Hepatocyte (in vitro differentiated cells): ENCODE data around the gene TRIM15. TPM values are rescaled to one million over a fixed set of nuclear protein-coding genes. Genes with fewer than 3 reads are reported as not detected.

Experiments
- DNase-seq: peaks from one replicate; pipeline ENCODE4 v3.0.0-alpha.2; 2016; ENCODE audit warnings: low spot score
- H2AFZ ChIP-seq: fragments of 200-600 bp; sonication (generic); 2 replicates; pipeline ENCODE4 v1.6.0; 2016; ENCODE audit warnings: antibody characterized with exemption, mild to moderate bottlenecking
- H3K27ac ChIP-seq: fragments of 200-600 bp; sonication (generic); 2 replicates; pipeline ENCODE4 v1.5.1; 2016; ENCODE audit warnings: mild to moderate bottlenecking
- H3K27me3 ChIP-seq: fragments of 200-600 bp; sonication (generic); 2 replicates; pipeline ENCODE4 v1.6.1; 2016
- H3K36me3 ChIP-seq: fragments of 200-600 bp; sonication (generic); replicated peaks from 2 replicates; pipeline ENCODE4 v1.5.1; 2016; ENCODE audit warnings: low read depth; ENCODE audit not compliant: insufficient read depth
- H3K4me1 ChIP-seq: fragments of 200-600 bp; sonication (generic); 2 replicates; pipeline ENCODE4 v1.5.1; 2016; ENCODE audit warnings: mild to moderate bottlenecking, moderate library complexity; ENCODE audit not compliant: insufficient read depth
- H3K4me2 ChIP-seq: fragments of 200-600 bp; sonication (generic); 2 replicates; pipeline ENCODE4 v1.6.0; 2016
- H3K4me3 ChIP-seq: fragments of 200-600 bp; sonication (generic); 2 replicates; pipeline ENCODE4 v1.5.1; 2016; ENCODE audit warnings: mild to moderate bottlenecking
- H3K79me2 ChIP-seq: fragments of 200-600 bp; sonication (generic); 2 replicates; pipeline ENCODE4 v1.6.0; 2017; ENCODE audit warnings: mild to moderate bottlenecking
- H3K9me2 ChIP-seq: fragments of 200-600 bp; sonication (generic); replicated peaks from 2 replicates; pipeline ENCODE4 v1.6.0; 2017; ENCODE audit warnings: mild to moderate bottlenecking; ENCODE audit not compliant: insufficient read depth
- H3K9me3 ChIP-seq: fragments of 200-600 bp; sonication (generic); 2 replicates; pipeline ENCODE4 v1.5.1; 2016; ENCODE audit warnings: low read depth, mild to moderate bottlenecking
- H4K20me1 ChIP-seq: fragments of 200-600 bp; sonication (generic); 2 replicates; pipeline ENCODE4 v1.6.0; 2016; ENCODE audit warnings: mild to moderate bottlenecking; ENCODE audit not compliant: insufficient read depth, poor library complexity, severe bottlenecking
- CTCF ChIP-seq: fragments of 200-600 bp; sonication (generic); IDR thresholded peaks from 2 replicates; pipeline ENCODE4 v1.5.1; 2016; ENCODE audit warnings: antibody characterized with exemption, mild to moderate bottlenecking; ENCODE audit not compliant: poor library complexity
- EZH2 ChIP-seq: fragments of 200-600 bp; sonication (generic); IDR thresholded peaks from 2 replicates; pipeline ENCODE4 v1.6.1; 2016; ENCODE audit warnings: antibody characterized with exemption, mild to moderate bottlenecking, borderline replicate concordance
- EZH2phosphoT487 ChIP-seq: fragments of 200-600 bp; sonication (generic); IDR thresholded peaks from one replicate; pipeline ENCODE4 v1.6.1; 2018; ENCODE audit warnings: antibody characterized with exemption, mild to moderate bottlenecking, low read depth, moderate library complexity; ENCODE audit not compliant: unreplicated experiment, severe bottlenecking
- WGBS: methylation state at CpG from one replicate; pipeline ENCODE4 v1.1.6; 2016; ENCODE audit warnings: low lambda C conversion rate; ENCODE audit errors: missing lambda C conversion rate; 5-methylcytosine and 5-hydroxymethylcytosine counted together
- polyA plus RNA-seq: library from polyadenylated mRNA; unstranded; fragments of >200 nt; fragmentation: Nextera tagmentation; extraction: Ambion mirVana; gene quantifications from 2 replicates; pipeline ENCODE4 v1.2.1, GENCODE V29; 2016
- total RNA-seq: library from RNA; depleted of rRNA; stranded (reverse); fragments of >200 nt; gene quantifications from 2 replicates; pipeline ENCODE4 v1.2.3, GENCODE V29; 2014

TRIM15 gene
- total and polyA plus RNA-seq, 2 experiments from 2014 or later = 1.2 to 2.6 TPM

DNA sequence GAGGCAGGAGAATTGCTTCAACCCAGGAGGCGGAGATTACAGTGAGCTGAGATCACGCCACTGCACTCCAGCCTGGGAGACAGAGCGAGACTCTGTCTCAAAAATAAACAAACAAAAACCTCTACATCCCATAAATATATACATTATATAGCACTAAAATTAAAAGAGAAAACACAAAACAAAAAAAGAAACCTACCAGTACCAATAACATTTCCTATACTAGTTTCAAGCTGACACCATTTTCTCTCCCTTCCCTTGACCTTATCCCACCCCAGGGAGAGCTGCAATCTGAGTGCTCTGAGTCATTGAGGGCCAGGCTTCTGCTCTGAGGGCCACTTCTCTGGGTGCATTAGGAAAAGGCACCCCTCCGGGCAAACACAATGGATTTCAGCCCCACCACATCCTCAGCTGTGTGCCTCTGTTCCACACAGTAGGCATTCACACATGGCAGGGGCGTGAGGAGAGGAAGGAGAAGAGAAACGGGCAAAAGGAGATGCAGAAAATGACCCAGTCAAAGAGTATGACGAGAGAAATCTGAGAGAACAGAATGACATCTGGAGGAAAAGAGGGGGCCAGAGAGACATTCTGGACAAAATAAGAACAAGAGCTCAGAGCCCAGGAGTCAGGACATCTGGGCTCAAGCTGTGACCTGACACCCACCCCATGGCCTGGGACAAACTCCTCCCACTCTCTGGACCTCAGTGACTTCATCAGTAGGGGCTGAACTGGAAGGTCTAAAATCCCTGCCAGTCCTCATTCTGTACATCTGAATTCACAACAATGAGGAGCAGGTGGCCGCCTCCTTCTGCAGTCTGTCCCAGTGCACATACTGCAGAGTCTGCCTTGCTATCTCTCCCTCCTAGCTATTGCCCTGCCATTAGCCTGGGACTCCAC, 31.7 kb downstream of the TRIM15 start:
- TF ChIP-seq CTCF (no peak), EZH2 (no peak), EZH2phosphoT487 (no peak)

DNA sequence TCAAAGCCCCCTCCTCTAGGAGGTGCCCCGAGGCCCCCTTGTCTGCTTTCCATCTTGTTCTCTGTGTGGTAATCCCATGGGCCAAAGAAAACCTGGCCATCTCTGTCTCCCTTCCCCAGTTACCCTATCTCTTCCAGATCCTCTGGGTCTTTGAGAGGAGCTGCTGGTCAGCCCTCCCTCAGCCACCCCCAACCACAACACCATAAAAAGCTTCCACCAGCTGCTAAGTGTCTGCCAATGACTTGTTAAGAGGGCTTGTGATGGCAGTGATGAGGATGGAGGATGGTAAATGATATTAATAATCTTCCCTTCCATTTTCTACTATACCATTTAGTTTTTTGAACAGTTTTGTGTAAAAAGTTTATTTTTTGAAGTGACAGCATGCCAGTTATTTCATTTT, 32.6 kb downstream of the TRIM15 start:
- DNase-seq = no peak
- H3K36me3 ChIP-seq = peaks cover 3% of the 10 kb centered on the region
- no peaks in the 10 kb centered on the region for H3K9me2 ChIP-seq
- H4K20me1 ChIP-seq = peaks cover 8% of the 10 kb centered on the region
- H3K79me2 ChIP-seq = peaks cover 12% of the 10 kb centered on the region
- H3K4me3 ChIP-seq = no peak overlapping the region
- no peak overlapping the region for H3K4me2 ChIP-seq
- H3K9me3 ChIP-seq = no peaks in the 10 kb centered on the region
- H2AFZ ChIP-seq = no peak overlapping the region
- TF ChIP-seq CTCF (no peak), EZH2phosphoT487 (no peak), EZH2 (no peak)
- no peaks in the 10 kb centered on the region for H3K4me1 ChIP-seq
- no peaks in the 10 kb centered on the region for H3K27me3 ChIP-seq
- WGBS = 80% methylated on average over 1 of the region's 1 CpG
- no peak overlapping the region for H3K27ac ChIP-seq

More for the DNA sequence above, 31.7 kb downstream of the TRIM15 start:
- no peaks in the 10 kb centered on the region for H3K9me3 ChIP-seq
- no peaks in the 10 kb centered on the region for H3K4me1 ChIP-seq
- peaks cover 3% of the 10 kb centered on the region for H3K36me3 ChIP-seq
- H4K20me1 ChIP-seq = peaks cover 4% of the 10 kb centered on the region
- 92% methylated on average over 8 of the region's 8 CpGs for WGBS
- H3K4me3 ChIP-seq = no peak overlapping the region
- H3K27ac ChIP-seq = no peak overlapping the region
- peaks cover 3% of the 10 kb centered on the region for H3K79me2 ChIP-seq
- no peak for DNase-seq
- no peak overlapping the region for H3K4me2 ChIP-seq
- H2AFZ ChIP-seq = no peak overlapping the region
- no peaks in the 10 kb centered on the region for H3K27me3 ChIP-seq
- no peaks in the 10 kb centered on the region for H3K9me2 ChIP-seq

DNA sequence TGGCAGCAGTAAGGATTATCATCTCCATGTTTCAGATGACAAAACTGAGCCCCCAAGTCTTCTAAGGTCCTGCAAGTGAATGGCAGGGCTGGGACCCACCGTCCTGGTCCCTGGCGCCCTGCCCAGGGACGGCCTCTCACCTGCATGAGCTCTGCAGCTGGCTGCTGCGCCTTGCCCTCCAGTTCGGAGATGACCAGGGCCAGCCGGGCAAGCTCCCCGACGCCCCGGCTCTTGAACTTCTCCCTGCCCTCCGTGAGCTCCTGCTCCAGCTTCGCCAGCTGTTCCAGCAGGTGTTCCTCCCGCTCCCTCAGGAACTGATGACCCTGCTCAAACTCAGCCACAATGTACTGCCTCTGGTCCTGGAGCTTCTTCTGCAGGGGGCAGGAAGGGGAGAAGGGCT, 33.0 kb downstream of the TRIM15 start:
- H4K20me1 ChIP-seq = peaks cover 8% of the 10 kb centered on the region
- no peaks in the 10 kb centered on the region for H3K9me3 ChIP-seq
- no peak overlapping the region for H3K4me2 ChIP-seq
- WGBS = 96% methylated on average over 12 of the region's 12 CpGs
- H3K4me3 ChIP-seq = no peak overlapping the region
- no peaks in the 10 kb centered on the region for H3K27me3 ChIP-seq
- TF ChIP-seq EZH2 = no peak
- TF ChIP-seq CTCF = no peak
- TF ChIP-seq EZH2phosphoT487 = no peak
- no peak overlapping the region for H3K27ac ChIP-seq
- H3K9me2 ChIP-seq = no peaks in the 10 kb centered on the region
- no peak for DNase-seq
- no peak overlapping the region for H2AFZ ChIP-seq
- peaks cover 16% of the 10 kb centered on the region for H3K79me2 ChIP-seq
- H3K36me3 ChIP-seq = peaks cover 3% of the 10 kb centered on the region
- H3K4me1 ChIP-seq = peaks cover 2% of the 10 kb centered on the region
